ENCODE measurements around the gene NKG7.
A peak's percentile ranks its signal among the peaks of the same experiment; 100 is the strongest.
"Not testable (repeated sequence)": the region's sequence is repeated elsewhere in the genome, so short reads cannot be mapped to it uniquely, and the experiment has no call there.

Gene NKG7, protein sequence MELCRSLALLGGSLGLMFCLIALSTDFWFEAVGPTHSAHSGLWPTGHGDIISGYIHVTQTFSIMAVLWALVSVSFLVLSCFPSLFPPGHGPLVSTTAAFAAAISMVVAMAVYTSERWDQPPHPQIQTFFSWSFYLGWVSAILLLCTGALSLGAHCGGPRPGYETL

DNA sequence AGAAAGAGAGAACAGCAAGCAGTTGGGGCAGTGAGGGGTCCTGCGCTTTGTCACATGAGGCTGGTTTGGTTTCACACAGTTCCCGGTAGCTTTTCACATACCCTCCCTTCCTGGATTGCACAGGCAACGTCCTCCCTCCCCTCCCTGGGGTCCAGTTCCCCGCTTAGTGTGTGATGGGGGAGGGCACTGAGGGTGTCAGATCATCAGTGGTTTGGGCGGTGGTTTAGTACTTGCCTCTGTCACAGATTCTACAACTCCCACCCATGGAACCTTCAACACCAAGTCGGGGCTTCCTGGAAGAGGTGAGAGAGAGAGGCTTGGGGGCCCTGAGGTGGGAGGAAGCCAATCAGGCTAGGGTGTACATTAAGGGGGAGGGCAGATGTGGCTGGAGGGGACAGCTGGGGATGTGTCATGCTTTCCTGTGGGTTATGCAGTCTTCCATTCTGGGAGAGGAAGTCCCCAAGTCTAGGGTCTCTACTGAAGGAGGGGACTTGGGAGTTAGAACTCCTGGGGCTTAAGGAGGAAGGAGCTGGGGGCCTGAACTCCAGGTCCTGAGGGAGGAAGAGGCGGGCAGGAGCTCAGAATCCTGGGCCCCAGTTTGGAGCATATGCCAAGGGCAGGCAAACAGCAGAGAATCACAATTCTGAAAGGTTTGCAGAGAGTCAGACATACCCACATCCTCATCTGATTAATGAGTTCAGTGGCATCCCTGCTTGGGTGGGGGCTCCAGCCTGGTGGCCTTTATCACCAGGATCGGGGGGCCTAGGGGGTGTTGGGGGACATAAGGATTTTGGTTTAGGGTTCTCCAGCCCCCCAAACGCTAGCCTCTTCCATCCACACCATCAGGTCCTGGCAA lies at the start of gene NKG7:
TSS of gene NKG7 (minus strand) at position 6 of the 856 bp plus-strand sequence. CDS start 119 bp downstream, outside the sequence.
- no peak within 1 kb of the TSS for H3K4me3 ChIP-seq (replicated peaks in 1 of 2; ENCODE audit: low read depth in 2 of 2, low read length in 2 of 2)
- TF ChIP-seq, protein P1, sequence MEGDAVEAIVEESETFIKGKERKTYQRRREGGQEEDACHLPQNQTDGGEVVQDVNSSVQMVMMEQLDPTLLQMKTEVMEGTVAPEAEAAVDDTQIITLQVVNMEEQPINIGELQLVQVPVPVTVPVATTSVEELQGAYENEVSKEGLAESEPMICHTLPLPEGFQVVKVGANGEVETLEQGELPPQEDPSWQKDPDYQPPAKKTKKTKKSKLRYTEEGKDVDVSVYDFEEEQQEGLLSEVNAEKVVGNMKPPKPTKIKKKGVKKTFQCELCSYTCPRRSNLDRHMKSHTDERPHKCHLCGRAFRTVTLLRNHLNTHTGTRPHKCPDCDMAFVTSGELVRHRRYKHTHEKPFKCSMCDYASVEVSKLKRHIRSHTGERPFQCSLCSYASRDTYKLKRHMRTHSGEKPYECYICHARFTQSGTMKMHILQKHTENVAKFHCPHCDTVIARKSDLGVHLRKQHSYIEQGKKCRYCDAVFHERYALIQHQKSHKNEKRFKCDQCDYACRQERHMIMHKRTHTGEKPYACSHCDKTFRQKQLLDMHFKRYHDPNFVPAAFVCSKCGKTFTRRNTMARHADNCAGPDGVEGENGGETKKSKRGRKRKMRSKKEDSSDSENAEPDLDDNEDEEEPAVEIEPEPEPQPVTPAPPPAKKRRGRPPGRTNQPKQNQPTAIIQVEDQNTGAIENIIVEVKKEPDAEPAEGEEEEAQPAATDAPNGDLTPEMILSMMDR (IDR thresholded peaks at IDR 0.05; ENCODE audit: low read depth, low read length), result no peak
- DNase-seq (ENCODE audit: low read depth in 2 of 2), result no peak

DNA sequence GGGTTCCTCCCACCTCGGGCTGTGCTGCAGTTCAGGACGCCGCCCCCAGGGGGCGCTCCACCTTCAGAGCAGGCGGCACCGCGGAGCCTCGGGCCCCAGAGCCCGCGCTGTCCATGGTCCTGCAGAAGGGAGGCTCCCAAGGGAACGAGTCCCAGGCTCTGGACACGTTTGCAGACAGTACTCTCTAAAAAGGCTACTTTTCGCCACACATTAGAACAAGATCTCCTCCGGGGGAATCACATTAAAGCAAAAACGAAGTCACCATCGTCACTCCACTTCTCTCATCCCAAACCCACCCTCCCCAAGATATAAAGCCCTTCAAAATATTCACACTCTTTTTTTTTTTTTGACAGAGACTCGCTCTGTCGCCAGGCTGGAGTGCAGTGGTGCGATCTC lies 49.6 kb upstream of the NKG7 start:
- DNase-seq (ENCODE audit: low read depth in 2 of 2), result peak; percentile 74 to 80
- TF ChIP-seq, protein P1 (IDR thresholded peaks at IDR 0.05; ENCODE audit: low read depth, low read length), result peak; percentile 100
- H3K4me3 ChIP-seq (replicated peaks in 1 of 2; ENCODE audit: low read depth in 2 of 2, low read length in 2 of 2), result no peak overlapping the region

GRCh38 chr19:51421229-51422052 lies 49.0 kb upstream of the NKG7 start:
- DNase-seq (ENCODE audit: low read depth in 2 of 2), result no peak
- TF ChIP-seq, protein P1 (IDR thresholded peaks at IDR 0.05; ENCODE audit: low read depth, low read length), result no peak
- H3K4me3 ChIP-seq (replicated peaks in 1 of 2; ENCODE audit: low read depth in 2 of 2, low read length in 2 of 2), result no peak overlapping the region

DNA sequence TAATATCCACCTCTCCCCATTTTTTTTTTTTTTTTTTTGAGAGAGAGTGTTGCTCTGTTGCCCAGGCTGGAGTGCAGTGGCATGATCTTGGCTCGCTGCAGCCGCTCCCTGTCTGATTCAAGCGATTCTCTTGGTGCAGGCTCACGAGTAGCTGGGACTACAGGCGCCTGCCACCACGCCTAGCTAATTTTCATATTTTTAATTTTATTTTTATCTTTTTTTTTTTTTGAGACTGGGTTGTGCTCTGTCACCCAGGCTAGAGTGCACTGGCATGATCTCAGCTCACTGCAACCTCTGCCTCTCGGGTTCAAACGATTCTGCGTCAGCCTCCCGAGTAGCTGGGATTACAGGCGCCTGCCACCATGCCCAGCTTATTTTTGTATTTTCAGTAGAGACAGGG lies 48.1 kb upstream of the NKG7 start:
- DNase-seq (ENCODE audit: low read depth in 2 of 2); H3K4me3 ChIP-seq (replicated peaks in 1 of 2; ENCODE audit: low read depth in 2 of 2, low read length in 2 of 2): not testable (repeated sequence)

DNA sequence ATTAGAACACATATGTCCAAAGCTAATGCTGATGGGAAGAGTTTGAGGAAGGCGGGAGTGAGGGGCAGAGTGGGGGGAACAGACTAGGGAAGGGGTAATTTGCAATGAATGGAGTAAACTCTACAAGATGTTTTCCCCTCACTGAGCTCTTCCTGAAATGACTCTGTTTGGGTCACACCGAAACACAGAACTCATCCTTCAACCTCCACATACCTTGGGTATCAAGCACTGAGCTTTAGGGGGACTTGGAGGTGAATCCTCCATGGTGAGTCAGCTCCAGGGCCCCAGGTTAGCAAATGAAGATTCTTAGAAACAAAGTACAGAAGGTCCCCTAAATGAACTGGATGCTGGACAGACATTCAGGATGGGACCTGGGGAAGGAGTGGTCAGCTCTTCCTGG lies 46.3 kb upstream of the NKG7 start:
- TF ChIP-seq, protein P1 (IDR thresholded peaks at IDR 0.05; ENCODE audit: low read depth, low read length), result no peak
- DNase-seq (ENCODE audit: low read depth in 2 of 2), result no peak
- H3K4me3 ChIP-seq (replicated peaks in 1 of 2; ENCODE audit: low read depth in 2 of 2, low read length in 2 of 2), result no peak overlapping the region

DNA sequence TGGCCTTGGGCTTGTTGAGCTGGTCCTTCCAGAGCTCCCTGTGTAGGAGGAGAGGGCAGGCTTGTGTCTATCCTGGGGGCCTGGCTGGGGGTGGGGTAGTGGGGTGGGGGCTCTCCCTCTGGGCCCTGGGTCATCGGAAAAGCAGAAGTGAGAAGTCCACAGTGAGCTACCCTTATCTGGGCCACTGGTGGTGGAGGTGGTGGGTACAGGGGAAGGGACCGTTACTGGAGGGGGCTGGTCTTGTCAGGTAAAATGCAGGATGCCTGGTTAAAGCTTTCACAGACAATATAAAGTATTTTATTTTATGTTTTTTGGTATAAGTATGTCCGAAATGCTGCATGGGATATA lies 45.3 kb upstream of the NKG7 start:
- TF ChIP-seq, protein P1 (IDR thresholded peaks at IDR 0.05; ENCODE audit: low read depth, low read length), result no peak
- H3K4me3 ChIP-seq (replicated peaks in 1 of 2; ENCODE audit: low read depth in 2 of 2, low read length in 2 of 2), result no peak overlapping the region
- no peak for DNase-seq (ENCODE audit: low read depth in 2 of 2)

All from cardiac fibroblast (primary cell).